Panc1 (cell line): ENCODE measurements around the gene GPR34. TPM values are rescaled to one million over a fixed set of nuclear protein-coding genes. Genes with fewer than 3 reads are reported as not detected.

ENCODE experiments used
- ATAC-seq: fragments of 200-7000 bp; cut with Tn5 transposase; 2 replicates; pipeline ENCODE4 v1.9.1; 2020; ENCODE audit warnings: mild to moderate bottlenecking, moderate library complexity
- BruUV-seq: library from RNA; stranded (reverse); fragments of 400-500 nt; replicated peaks from 2 replicates; lab custom pipeline; 2021; lab: Mats Ljungman, UMichigan
- CTCF ChIA-PET: fragments of 300-600 bp; sonication (Branson Sonifier 250); formaldehyde crosslinking; loops from one replicate; lab custom pipeline; 2022; ENCODE audit warnings: antibody characterized with exemption; lab: Charles Lee
- POLR2A ChIA-PET: fragments of 300-600 bp; sonication (Branson Sonifier 250); formaldehyde crosslinking; loops from one replicate; lab custom pipeline; 2022; ENCODE audit warnings: antibody characterized with exemption; lab: Charles Lee
- DNase-seq: peaks from one replicate; pipeline ENCODE4 v3.0.0-alpha.2; 2010; ENCODE audit warnings: low read depth, low spot score
- H3K27ac ChIP-seq: 2 replicates; pipeline ENCODE4 v1.5.1; 2011; ENCODE audit warnings: mild to moderate bottlenecking, low read length, inconsistent platforms
- H3K27me3 ChIP-seq: fragments of 200-500 bp; sonication (Bioruptor generic); 2 replicates; pipeline ENCODE4 v1.6.0; 2014; ENCODE audit warnings: low read length, inconsistent platforms; ENCODE audit not compliant: control insufficient read depth, insufficient read depth
- H3K36me3 ChIP-seq: fragments of 200-500 bp; sonication (Bioruptor generic); 2 replicates; pipeline ENCODE4 v1.5.1; 2014; ENCODE audit warnings: inconsistent platforms, mild to moderate bottlenecking, low read length, moderate library complexity; ENCODE audit not compliant: control insufficient read depth, insufficient read depth
- H3K4me1 ChIP-seq: 2 replicates; pipeline ENCODE4 v1.5.1; 2011; ENCODE audit warnings: inconsistent platforms, mild to moderate bottlenecking, low read length, moderate library complexity; ENCODE audit not compliant: control insufficient read depth, insufficient read depth
- H3K4me3 ChIP-seq, 2 experiments: 2 replicates each; pipeline ENCODE4 v1.5.1; 2011 to 2012; ENCODE audit warnings: low read depth in 2 of 2, low read length in 2 of 2, mild to moderate bottlenecking in 2 of 2, inconsistent platforms in 1 of 2, moderate library complexity in 1 of 2
- H3K9me3 ChIP-seq: fragments of 200-500 bp; sonication (Bioruptor generic); 2 replicates; pipeline ENCODE4 v1.5.1; 2014; ENCODE audit warnings: low read depth, mild to moderate bottlenecking, inconsistent platforms, low read length, moderate library complexity; ENCODE audit not compliant: control insufficient read depth, insufficient read depth
- CTCF ChIP-seq: fragments of 450-650 bp; IDR thresholded peaks from 2 replicates; pipeline ENCODE4 v1.5.1; 2017; ENCODE audit warnings: mild to moderate bottlenecking
- POLR2AphosphoS5 ChIP-seq: IDR thresholded peaks from 2 replicates; pipeline ENCODE4 v1.6.1; 2012; ENCODE audit warnings: mild to moderate bottlenecking, low read depth, low read length, moderate library complexity
- REST ChIP-seq, 2 experiments: IDR thresholded peaks; 2 replicates each; pipeline ENCODE4 v1.6.1; 2011 to 2012; ENCODE audit warnings: low read depth in 2 of 2, control low read depth in 1 of 2, low read length in 1 of 2, mild to moderate bottlenecking in 1 of 2, moderate library complexity in 1 of 2; ENCODE audit not compliant: insufficient read depth in 1 of 2
- SIN3A ChIP-seq: IDR thresholded peaks from 2 replicates; pipeline ENCODE4 v1.6.1; 2012; ENCODE audit warnings: low read depth, mild to moderate bottlenecking, low read length, moderate library complexity, borderline replicate concordance; ENCODE audit not compliant: insufficient read depth
- TCF7L2 ChIP-seq: IDR thresholded peaks from 2 replicates; pipeline ENCODE4 v1.6.1; 2011; ENCODE audit warnings: mild to moderate bottlenecking, low read depth, low read length, inconsistent platforms
- in situ Hi-C: cut with HindIII; loops from 2 replicates; pipeline ENCODE4 v1.10.0; 2016; ENCODE audit warnings: low sequenced_read_pairs, low pct_unique_long_range_greater_than_20kb
- intact Hi-C: fragments of 100-400 bp; cut with micrococcal nuclease; formaldehyde crosslinking; loops from one replicate; pipeline ENCODE4 v1.10.0; 2022; ENCODE audit not compliant: unreplicated experiment
- total RNA-seq: library from RNA; stranded (reverse); gene quantifications from one replicate; pipeline ENCODE4 v1.2.1, GENCODE V29; 2021; ENCODE audit not compliant: unreplicated experiment

GPR34 gene
- total RNA-seq, 1 experiment from 2014 or later: not detected

GRCh38 chrX:41670112-41670511, 18.7 kb upstream of the GPR34 start:
- H3K9me3 ChIP-seq: no peaks in the 10 kb centered on the region
- in situ Hi-C loops: no loop called here
- H3K27me3 ChIP-seq: no peaks in the 10 kb centered on the region
- no peak for DNase-seq
- TF ChIP-seq TCF7L2: no peak
- no peak for TF ChIP-seq POLR2AphosphoS5
- TF ChIP-seq SIN3A: no peak
- TF ChIP-seq CTCF: no peak
- TF ChIP-seq REST (IDR thresholded peaks at IDR 0.05; ENCODE audit: insufficient read depth in 1 of 2, low read depth in 2 of 2, low read length in 1 of 2): no peak
- intact Hi-C loops: no loop called here
- H3K36me3 ChIP-seq: no peaks in the 10 kb centered on the region
- no TSS peak for BruUV-seq
- ChIA-PET POLR2A (no interaction called here), CTCF (no interaction called here)
- H3K4me3 ChIP-seq: no peak overlapping the region
- no peak for ATAC-seq
- no peak overlapping the region for H3K27ac ChIP-seq
- H3K4me1 ChIP-seq: no peaks in the 10 kb centered on the region

GRCh38 chrX:41671082-41671481, 17.7 kb upstream of the GPR34 start:
- H3K9me3 ChIP-seq: no peaks in the 10 kb centered on the region
- TF ChIP-seq CTCF (no peak), SIN3A (no peak), TCF7L2 (no peak)
- no peak for ATAC-seq
- ChIA-PET POLR2A (interaction anchor here (0.7 kb wide), 1 partner anchor 255 kb away, joined by 4 read pairs; no protein-coding TSS in a partner anchor), CTCF (no interaction called here)
- no peaks in the 10 kb centered on the region for H3K4me1 ChIP-seq
- in situ Hi-C loops (no loop called here), intact Hi-C loops (no loop called here)
- no peak overlapping the region for H3K4me3 ChIP-seq
- H3K27me3 ChIP-seq: no peaks in the 10 kb centered on the region
- H3K27ac ChIP-seq: no peak overlapping the region
- no peaks in the 10 kb centered on the region for H3K36me3 ChIP-seq
- BruUV-seq: no TSS peak
- DNase-seq: no peak
